GM21367 (cell line): ENCODE measurements around the gene LCE1E.

Experiments
- ATAC-seq: cut with Tn5 transposase; IDR thresholded peaks from one replicate; pipeline ENCODE4 v1.9.1; 2021; ENCODE audit not compliant: unreplicated experiment

The LCE1E gene, protein sequence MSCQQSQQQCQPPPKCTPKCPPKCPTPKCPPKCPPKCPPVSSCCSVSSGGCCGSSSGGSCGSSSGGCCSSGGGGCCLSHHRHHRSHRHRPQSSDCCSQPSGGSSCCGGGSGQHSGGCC

DNA sequence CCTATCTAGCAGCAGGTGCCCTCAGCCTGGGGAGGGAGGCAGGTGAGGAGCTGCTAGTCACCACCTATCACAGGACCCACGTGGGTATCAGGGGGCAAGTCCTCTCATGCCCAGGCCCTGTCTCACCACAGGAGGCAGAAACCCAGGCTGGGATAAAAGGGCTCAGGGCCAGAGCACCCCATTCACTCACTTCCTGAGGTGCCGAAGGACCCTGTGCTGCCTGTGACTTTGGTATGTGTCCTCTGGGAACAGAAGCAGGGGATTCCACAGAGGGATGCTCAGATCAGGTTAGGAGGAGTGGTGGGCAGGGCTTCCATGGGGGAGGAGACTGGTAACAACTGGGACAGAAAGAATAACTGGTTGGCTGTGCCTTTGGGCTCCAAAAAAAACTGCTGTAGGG, at the start of gene LCE1E:
Gene LCE1E (plus strand): TSS at position 181 of the 400 bp plus-strand sequence. CDS start 1,043 bp downstream, outside the sequence.
- ATAC-seq: no peak

DNA sequence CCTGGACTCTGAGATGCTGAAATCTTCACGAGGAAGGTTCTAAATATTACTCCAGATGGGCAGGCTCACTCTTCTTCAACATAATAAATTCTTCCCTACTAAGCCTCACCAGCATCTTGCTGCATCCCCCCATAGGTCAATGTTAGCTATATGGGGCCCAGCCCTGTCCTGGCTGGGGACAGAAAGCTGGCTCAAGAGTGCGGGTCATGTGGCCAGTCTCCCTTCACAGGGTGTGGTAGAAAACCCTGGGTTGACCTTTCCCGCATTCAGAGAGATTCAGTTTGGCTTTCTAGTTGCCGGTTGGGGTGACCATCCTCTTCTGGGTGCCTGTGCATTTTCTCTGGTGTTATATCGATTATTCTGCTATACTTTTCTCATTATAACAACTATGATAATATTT, 48.1 kb upstream of the LCE1E start:
- no peak for ATAC-seq

DNA sequence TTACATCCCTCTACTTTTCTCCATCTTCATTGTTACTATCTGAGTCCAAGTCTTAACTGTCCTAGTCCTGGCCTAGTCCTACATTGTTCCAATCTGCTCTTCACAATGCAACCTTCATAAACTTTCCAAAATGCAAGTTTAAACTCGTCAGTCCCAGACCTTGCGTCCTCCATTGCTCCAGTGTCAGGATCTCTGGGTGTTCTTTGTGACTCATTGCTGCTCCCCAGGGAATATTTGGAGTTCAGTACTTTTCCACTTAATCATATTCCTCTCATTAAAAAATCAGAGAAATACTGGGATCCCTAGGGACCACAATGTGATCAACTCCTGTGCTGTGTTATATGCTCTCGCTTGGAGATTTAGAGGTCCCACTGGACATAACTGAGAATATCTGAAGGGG, 46.2 kb upstream of the LCE1E start:
- no peak for ATAC-seq

DNA sequence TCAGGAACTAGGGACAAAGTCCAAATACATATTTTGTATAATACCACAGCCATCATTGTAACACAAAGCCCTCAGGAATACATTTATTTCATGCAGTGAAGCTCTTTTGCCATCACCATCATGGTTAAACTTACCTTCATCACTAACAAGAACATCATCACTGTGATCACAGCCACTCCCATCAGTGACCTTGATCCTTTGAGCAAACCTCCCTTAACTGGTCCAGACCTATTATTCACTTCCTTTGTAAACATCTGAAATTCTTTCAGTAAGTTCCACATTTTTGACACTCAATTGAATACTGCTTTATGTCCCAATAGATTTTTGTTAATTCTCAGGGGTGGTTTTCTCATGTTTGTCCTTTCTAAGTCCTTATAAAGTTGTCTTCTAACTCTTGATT, 44.4 kb upstream of the LCE1E start:
- no peak for ATAC-seq

DNA sequence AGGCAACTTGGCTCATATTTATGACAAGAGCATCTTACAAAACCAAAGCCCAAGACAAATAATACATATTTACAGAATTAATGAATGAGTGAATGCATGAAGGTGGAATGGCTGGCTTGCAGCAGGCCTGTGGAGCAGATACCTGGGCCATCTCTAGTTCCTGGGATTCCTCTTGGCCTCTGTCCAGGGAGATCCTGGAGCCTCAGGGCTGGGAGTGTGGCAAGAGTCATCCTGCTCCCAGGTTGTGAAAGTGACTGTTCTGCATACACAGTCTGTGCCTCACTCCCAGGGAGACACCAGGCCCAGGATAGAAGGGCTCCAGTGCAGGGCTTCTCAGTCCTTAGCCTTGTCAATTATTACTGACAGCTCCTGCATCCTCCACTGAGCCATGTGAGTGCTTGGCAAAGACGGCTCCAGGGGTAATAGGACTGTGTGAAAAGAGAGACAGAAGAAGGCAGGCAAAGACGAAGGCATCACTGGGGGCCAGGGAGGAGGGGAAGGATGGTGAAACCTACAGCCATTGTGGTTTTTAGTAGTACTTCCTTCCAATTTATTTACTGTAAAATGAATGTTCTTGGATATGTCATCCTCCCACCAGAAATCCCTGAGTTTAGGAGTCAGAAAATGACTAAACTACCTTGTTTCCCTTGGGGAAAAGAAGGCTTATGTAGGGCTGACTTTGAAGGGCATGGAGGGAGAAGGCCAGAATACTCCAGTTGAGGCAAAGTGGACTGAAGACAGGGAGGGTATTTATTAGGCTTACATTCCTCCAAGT, 42.5 kb upstream of the LCE1E start:
- ATAC-seq: no peak

DNA sequence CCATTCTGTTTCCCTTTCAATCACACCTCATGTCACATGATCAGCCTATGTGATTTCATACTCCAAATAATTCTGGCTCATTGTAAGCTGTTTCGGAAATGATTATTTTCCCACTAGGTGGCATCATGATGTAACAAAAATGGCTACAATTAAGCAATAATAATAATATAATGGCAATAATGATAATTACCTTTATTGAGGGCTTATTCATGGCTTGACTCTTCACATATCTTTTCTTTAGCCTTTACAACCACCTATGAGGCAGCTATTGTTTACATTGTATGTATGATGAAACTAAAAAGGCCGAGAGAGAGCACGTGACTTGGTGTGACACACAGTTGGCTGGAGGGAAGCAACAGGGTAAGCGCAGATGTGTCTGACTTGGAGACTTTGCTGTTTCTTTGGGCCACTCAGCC, 40.8 kb upstream of the LCE1E start:
- no peak for ATAC-seq

DNA sequence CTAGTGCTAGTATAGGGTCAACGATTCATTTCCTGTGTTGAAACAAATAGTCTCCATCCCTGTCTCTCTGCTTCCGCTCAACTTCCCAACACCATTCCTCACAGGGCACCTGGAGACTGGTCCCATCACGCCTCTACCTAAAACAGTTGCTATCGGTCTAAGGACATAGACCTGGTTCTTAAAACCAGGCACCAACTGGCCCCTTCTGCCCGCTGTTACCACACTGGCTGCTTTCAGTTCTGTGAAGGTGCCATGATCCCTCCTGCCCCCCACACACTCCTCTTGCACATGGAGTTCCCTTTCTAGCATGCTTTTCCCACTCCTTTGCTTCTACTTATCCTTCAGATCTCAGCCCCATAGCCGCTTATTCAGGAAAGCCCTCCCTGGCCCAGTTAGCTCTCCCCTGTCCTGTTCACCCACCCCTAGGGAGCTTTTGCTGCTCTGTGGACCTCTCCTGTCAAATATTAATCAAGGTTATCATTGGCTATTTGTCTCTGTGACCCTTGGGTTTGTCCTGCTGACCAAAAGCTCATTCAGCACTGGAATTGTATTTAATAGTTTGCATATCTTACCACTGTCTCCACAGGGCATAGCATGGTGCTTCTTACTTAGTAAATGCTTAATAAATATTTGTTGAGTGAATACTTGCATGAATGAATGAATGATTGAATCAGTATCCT, 40.2 kb upstream of the LCE1E start:
- no peak for ATAC-seq

DNA sequence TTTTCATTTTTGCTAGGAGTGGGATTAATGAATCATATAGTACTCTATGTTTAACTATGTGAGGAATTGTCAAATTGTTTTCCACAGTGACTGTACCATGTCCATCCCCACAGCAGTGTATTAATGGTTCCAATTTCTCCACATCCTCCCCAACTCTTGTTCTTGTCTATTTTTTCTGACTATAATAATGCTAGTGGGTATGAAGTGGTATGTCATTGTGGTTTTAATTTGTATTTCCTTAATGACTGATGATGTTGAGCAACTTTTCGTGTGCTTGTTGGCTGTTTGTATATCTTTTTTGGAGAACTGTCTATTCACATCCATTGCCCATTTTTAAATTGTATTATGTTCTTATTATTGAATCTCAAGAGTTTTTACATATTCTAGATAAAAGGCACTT, 38.2 kb upstream of the LCE1E start:
- ATAC-seq: no peak

DNA sequence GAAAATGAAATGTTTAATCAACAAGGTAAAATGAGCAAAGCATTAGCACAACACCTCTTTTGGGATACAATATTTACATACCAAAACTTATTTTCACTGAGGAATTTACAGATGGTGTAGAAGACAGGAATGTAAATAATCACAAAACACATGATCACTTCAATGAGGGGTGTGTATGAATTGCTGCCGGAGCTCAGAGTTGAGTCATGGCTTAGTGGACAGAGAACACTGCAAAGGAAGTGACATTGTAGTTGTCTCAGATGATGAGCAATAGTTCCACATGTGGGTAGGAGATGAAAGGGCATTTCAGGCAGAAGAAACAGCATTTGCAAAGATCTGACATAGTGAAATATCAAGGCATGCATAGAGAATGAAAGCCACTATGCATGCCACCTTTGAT, 33.8 kb upstream of the LCE1E start:
- no peak for ATAC-seq

DNA sequence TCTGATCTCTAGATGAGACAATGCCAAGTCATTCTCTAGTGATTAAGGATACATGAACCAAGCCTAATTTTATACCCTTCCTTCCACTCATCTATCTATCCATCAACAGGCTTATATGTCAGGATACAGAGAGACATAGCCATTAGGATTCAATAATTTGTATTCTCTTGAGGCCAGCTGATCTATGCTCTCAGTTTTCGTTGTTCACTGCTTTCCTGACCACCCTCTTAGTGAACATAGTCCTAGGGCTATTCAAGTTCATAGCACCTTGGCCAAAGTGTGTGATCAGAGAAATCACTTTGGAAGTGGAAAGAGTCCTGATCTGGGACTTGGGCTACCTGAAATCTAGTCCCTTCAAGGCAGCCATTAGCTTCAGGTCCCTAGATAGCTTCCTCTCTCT, 32.5 kb upstream of the LCE1E start:
- ATAC-seq: no peak

DNA sequence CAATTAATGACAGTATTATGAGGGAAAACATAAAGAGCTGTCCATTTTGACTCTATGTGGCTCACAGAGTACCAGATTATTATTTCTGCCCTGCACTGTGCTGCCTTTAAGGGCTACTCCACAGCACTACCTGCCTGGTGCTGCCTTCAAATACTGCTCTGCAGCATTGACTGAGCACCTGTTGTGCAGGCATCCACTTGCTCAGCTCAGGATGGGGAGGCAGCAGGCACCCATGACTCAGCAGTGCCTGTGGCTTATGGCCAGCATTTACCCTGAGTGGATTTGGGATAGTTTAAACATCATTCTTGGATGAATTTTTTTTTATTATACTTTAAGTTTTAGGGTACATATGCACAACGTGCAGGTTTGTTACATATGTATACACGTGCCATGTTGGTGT, 29.2 kb upstream of the LCE1E start:
- no peak for ATAC-seq

DNA sequence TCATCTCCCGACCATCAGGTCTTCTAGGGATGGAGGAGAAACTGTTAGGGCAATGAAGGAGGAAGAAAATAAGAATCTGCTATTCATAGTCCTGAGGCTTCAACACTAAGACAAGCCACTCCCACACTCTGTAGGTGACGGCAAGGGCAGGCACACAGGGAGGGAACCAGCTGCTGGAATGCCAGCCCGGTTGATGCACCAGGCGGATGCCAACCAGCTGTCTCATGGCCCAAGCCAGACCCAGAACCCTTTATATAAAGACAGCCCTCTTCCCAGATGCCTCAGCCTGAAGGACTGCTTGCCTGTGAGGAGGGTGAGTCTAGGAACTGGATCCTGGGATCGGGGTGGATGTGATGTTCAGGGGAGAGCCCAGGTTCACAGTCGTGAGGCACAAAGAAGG, 28.3 kb upstream of the LCE1E start, which contains the start of gene KPRP:
Gene KPRP (plus strand): TSS at position 279 of the 400 bp plus-strand sequence. CDS start 1,564 bp downstream, outside the sequence.
- ATAC-seq: no peak

DNA sequence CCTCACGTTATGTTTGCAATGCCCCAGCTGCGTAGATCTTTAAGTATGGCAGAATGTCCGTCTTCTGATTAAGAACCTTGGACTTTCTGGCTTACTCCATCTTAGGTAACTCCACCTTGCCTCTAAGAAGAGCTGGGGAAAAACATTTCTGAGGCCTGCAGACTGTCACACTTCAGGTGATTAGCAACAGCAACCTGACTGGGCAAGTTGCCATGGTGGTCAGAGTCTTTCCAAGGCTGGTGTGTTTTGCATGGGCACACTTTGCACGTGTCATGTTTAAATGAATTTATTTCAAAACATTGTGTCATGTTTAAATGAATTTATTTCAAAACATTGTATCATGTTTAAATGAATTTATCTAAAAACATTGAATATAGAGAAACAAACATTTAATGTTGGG, 27.4 kb upstream of the LCE1E start:
- no peak for ATAC-seq

DNA sequence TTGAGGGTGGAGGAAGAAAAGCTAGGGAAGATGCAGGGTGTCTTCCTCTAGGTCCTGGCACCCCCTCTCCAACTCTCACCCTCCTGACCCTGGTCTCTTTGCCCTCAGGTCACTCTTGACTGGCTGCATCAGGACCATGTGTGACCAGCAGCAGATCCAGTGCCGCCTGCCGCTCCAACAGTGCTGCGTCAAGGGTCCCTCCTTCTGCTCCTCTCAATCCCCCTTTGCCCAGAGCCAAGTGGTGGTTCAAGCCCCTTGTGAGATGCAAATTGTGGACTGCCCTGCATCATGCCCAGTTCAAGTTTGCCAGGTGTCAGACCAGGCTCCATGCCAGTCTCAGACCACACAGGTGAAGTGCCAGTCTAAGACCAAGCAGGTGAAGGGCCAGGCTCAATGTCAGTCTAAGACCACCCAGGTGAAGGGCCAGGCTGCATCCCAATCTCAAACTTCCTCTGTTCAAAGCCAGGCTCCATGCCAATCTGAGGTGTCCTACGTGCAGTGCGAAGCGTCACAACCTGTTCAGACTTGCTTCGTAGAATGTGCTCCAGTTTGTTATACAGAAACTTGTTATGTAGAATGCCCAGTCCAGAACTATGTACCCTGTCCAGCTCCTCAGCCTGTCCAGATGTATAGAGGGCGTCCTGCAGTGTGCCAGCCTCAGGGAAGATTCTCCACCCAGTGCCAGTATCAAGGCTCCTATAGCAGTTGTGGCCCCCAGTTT, 26.4 kb upstream of the LCE1E start:
- no peak for ATAC-seq

DNA sequence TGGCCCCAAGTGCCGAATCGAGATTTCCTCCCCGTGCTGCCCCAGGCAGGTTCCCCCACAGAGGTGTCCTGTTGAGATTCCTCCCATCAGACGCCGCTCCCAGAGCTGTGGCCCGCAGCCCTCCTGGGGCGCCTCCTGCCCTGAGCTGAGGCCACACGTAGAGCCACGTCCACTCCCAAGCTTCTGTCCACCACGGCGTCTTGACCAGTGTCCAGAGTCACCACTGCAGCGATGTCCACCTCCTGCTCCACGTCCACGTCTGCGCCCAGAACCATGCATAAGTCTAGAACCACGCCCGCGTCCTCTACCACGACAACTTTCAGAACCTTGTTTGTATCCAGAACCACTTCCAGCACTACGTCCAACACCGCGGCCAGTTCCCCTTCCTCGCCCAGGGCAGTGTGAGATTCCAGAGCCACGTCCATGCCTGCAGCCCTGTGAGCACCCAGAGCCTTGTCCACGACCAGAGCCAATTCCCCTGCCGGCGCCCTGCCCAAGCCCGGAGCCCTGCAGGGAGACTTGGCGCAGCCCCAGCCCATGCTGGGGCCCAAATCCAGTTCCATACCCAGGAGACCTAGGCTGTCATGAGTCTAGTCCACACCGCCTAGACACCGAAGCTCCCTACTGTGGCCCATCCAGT, 25.4 kb upstream of the LCE1E start:
- no peak for ATAC-seq

DNA sequence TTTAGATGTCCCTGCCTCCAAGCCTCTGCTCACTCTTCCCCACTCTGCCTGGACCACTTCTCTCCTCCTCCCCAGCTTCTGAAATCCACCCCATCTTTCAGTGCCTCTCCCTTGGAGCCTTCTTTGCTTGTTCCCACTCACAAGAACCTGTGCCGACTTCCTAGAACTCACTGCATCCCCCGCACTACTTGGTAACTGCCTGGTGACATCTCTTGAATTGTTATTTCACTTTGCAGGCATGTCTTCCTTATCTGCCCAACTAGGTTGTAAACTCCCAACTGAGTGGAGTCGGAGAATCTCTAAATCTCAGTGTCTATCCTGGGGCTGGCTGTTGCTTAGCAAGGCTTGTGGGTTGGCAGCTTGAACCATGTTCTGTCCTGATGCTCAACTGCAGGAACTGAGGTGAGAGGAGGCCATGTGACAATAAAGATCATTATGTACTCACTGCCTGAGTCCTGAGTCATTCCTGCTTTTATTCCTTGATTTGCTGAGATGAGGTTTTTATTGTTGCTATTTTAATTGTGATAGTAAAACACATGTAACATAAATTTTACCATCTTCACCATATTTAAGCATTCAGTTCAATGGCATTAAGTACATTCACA, 24.3 kb upstream of the LCE1E start:
- no peak for ATAC-seq

DNA sequence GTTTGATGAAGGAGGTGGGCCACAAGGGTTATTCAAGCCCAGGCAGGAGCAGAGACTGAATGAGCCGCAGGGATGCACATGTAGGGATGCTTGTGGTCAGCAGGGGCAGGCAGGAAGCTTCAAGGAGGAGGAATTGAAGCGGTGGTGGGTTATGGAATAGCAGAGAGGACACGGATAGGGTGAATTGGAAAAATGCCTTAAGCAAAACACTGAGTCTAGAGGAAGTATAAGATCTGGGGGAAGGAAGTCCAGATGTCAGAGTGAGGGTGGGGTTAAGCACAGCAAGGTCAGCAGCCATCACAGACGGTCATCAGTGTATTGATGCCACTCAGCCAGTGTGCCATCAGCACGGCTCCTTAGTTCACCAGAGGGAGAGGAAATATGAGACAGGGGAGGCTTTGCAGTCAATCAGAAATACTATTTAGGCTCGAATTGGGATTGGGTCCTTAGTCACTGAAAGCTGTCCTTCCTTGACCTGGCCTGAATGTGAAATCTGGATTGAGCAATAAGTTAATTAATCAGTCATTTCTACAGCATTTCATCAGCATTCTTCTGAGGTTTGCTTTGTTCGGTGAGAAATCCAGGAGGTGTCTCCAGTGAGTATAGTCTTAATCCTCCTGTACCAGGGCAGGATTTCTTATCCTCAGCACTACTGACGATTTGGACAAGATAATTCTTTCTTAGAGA, 17.1 kb upstream of the LCE1E start:
- ATAC-seq: no peak

DNA sequence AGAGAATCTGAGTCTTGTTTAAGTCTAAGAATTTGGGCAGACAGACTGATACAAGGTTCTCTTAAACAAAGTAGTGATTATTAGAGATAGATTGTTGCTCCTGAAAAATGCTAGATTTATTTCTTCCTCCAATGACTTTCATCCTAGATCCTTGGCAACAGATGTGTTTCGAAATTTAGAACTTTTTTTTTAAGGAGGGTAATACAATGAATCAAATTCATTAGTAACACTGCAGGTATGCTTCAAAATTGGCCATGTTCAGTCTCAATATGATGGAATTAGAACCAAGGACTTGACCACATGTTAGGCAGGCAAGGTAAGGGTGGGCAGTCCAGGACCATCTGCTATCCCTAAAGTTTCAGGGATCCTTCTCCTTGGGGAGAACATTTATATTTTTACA, 15.6 kb upstream of the LCE1E start:
- ATAC-seq: no peak

DNA sequence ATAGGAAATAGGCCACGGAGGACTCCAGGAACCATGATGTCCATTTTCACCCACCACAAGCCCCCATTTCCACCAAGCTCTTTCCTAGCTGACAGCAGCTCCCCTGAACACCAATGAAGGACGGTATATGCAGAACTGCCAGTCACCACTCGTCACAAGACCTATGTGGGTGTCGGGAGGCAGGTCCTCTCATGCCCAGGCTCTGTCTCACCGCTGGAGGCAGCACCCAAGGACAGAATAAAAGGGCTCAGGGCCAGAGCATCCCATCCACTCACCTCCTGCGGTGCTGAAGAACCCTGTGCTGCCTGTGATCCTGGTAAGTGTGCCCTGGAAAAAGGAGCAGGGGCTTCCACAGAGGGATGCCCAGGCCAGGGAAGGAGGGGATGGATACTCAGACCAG, 11.2 kb upstream of the LCE1E start, which contains the start of gene LCE1F:
Gene LCE1F (plus strand): TSS at position 266 of the 400 bp plus-strand sequence. CDS start 1,232 bp downstream, outside the sequence.
- no peak for ATAC-seq

DNA sequence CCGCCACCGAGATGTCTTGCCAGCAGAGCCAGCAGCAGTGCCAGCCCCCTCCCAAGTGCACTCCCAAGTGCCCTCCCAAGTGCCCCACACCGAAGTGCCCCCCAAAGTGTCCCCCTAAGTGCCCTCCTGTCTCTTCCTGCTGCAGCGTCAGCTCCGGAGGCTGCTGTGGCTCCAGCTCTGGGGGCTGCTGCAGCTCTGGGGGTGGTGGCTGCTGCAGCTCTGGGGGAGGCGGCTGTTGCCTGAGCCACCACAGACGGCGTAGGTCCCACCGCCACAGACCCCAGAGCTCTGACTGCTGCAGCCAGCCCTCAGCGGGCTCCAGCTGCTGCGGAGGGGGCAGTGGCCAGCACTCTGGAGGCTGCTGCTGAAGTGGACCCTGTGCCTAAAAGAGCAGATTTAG, 9.7 kb upstream of the LCE1E start:
- ATAC-seq: no peak
